Stimulated activated CD4-positive, alpha-beta T cell treated with anti-CD3 and anti-CD28 coated beads, Interleukin-4, amount 100 ng/mL, for 48 hours (primary cell): ENCODE data around the gene PTH2R.
"Not testable (repeated sequence)": the region's sequence is repeated elsewhere in the genome, so short reads cannot be mapped to it uniquely, and the experiment has no call there.

Experiments used
- DNase-seq, 2 donors: peaks; one replicate each; pipeline ENCODE4 v3.0.0-alpha.2; 2020; ENCODE audit warnings: low read depth in 2 of 2

Gene PTH2R

GRCh38 chr2:208392300-208392699, 14.3 kb upstream of the PTH2R start:
- DNase-seq = no peak

- DNase-seq = not testable (repeated sequence)
These were observed 9.8 kb upstream of the PTH2R start for GRCh38 chr2:208396796-208397195.

GRCh38 chr2:208399201-208399600, 7.4 kb upstream of the PTH2R start:
- no peak for DNase-seq

GRCh38 chr2:208407667-208408066, 1.1 kb downstream of the PTH2R start:
- no peak for DNase-seq

- DNase-seq = no peak
These were observed 7.3 kb downstream of the PTH2R start for GRCh38 chr2:208413931-208414330.

GRCh38 chr2:208415255-208415654, 8.7 kb downstream of the PTH2R start:
- DNase-seq = no peak

- no peak for DNase-seq
These were observed 9.3 kb downstream of the PTH2R start for GRCh38 chr2:208415897-208416296.

- DNase-seq = no peak
These were observed 19.9 kb downstream of the PTH2R start for GRCh38 chr2:208426412-208427045.

GRCh38 chr2:208437755-208438154, 31.2 kb downstream of the PTH2R start:
- DNase-seq = no peak

GRCh38 chr2:208440716-208441115, 34.1 kb downstream of the PTH2R start:
- no peak for DNase-seq

GRCh38 chr2:208441951-208442350, 35.4 kb downstream of the PTH2R start:
- DNase-seq = no peak

GRCh38 chr2:208447447-208447846, 40.9 kb downstream of the PTH2R start:
- DNase-seq = not testable (repeated sequence)

GRCh38 chr2:208451061-208451460, 44.5 kb downstream of the PTH2R start:
- no peak for DNase-seq

- no peak for DNase-seq
These were observed 48.3 kb downstream of the PTH2R start for GRCh38 chr2:208454861-208455260.

- DNase-seq = no peak
These were observed 57.1 kb downstream of the PTH2R start for GRCh38 chr2:208463721-208464120.

GRCh38 chr2:208464205-208464604, 57.6 kb downstream of the PTH2R start:
- DNase-seq = no peak

- DNase-seq = no peak
These were observed 59.7 kb downstream of the PTH2R start for GRCh38 chr2:208466151-208466919.

GRCh38 chr2:208466920-208467298, 60.3 kb downstream of the PTH2R start:
- DNase-seq = no peak

- no peak for DNase-seq
These were observed 61.0 kb downstream of the PTH2R start for GRCh38 chr2:208467564-208467963.

- no peak for DNase-seq
These were observed 71.1 kb downstream of the PTH2R start for GRCh38 chr2:208477741-208478140.

GRCh38 chr2:208479342-208479741, 72.8 kb downstream of the PTH2R start:
- DNase-seq = no peak

- DNase-seq = not testable (repeated sequence)
These were observed 75.4 kb downstream of the PTH2R start for GRCh38 chr2:208481945-208482344.

GRCh38 chr2:208482453-208483015, 75.9 kb downstream of the PTH2R start:
- not testable (repeated sequence) for DNase-seq
